Measurements from ENCODE around the gene ARID1B.
A peak's percentile ranks its signal among the peaks of the same experiment; 100 is the strongest.

Gene ARID1B

DNA sequence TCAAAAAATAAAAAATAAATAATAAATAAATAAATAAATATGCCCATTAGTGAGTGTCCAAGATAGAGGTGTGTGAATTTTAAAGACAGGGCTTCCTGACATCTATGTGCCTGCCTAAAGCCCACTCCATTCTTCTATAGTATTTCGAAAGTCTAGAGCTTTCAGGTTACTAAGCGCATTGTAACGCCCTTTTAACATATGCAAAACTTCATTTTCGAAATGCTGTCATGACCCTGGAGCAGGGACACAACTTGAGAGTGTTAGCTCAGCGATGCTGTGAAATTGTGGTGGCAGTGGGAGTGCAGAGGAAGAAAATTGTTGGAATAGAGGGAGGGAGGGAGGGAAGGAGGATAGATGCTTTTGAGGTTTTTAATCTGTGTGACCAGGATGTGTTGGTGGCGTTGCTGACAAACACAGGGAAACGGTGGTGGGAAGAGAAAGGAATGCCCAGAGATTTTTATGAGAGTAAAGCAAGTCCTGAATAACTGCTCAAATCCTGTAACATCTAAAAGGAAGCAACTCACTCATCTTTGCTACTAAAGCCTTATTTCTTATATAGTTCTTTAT lies 169.3 kb downstream of the ARID1B start:
- no peak for DNase-seq

- no peak for DNase-seq
Measured at GRCh38 chr6:156948277-156948676, 171.1 kb downstream of the ARID1B start.

DNA sequence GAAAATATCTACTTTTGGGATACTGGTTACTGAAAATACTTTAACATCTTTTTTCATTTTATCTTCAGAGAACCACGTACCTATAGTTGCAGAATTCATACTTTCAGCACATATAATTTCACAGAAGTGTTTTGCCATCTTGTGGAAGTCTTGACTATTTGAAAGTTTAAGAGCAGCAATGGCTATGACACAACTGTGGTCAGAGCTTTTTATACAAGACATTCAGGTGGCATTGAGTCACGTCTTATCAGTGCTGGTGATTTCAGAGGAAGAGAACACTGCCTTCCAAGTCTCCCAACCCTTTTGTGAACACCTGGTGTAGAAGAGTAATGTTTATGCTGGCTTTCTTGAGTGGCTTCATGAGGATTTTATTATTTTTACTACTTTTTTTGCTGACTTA lies 171.6 kb downstream of the ARID1B start:
- no peak for DNase-seq

- DNase-seq, result no peak
Measured at GRCh38 chr6:156949376-156949775, 172.2 kb downstream of the ARID1B start.

- no peak for DNase-seq
Measured at GRCh38 chr6:156950084-156950483, 172.9 kb downstream of the ARID1B start.

DNA sequence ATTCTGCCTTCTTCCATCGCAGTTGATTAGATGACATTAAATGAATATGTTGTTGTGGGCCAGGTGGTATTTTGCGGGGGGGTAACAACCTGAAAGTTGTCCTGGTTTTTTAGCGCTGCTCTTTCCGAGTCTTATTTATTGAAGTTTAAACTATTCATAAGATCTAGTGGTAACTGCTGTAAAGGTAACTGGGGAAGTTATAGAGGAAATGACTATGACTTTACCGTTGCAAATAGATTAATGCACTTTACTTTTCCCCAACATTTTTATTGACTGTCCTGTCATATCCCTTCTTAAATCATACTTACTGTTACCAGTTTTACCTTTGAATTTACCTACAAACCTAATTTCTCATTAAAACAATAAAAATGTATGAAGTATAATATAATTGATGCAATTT lies 173.4 kb downstream of the ARID1B start:
- no peak for DNase-seq

DNA sequence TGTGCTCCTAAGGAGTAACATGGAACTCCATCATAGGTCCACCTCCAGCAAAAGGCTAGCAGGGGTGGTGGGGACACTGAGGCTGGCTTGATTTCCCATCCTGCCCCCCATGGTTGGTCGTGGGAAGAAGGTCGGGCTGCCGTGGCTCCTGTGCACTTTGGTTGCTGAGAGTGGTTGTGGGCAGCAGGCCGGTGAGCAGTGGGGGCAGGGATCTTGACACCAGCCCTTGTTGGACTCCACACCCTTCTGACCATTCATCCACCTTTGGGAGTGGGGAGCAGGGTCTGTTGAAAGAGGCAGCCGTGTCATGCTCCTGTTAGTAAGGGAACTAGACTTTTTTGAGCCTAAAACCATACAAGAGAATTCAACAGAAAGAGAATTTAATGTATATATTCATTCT lies 175.2 kb downstream of the ARID1B start:
- DNase-seq, result no peak

GRCh38 chr6:156953127-156953478 lies 175.9 kb downstream of the ARID1B start:
- DNase-seq, result no peak

DNA sequence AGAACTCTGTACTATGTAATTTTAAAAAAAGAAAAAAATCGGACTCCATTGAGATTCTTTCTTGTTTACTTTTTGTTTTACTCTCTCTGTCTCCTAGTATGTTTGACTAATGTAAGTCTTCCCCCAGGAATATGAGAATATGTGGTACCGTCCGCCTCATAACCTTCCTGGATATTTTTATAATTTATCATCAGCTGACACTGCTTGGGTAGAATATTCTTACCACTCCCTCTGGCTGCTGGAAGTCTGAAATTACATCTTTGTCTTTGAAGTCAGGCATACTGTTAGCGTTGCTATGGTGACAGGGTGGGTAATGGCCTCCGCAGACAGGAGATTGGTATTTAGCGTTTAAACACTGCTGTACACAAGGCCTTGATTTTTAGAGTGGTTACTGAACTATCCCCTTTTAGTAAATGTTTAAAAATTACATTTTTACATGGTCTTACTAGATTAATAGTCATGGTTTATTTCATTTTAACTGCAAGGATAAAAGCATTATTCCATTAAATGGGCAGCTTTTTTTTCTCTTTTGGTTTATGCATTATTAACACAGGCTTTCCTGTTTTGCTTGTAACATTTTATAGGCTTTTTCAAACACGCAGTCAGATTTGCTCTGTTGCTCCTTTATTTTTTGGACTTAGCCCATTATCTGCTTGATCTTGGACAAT lies 176.4 kb downstream of the ARID1B start:
- DNase-seq, result peak; percentile 75

DNA sequence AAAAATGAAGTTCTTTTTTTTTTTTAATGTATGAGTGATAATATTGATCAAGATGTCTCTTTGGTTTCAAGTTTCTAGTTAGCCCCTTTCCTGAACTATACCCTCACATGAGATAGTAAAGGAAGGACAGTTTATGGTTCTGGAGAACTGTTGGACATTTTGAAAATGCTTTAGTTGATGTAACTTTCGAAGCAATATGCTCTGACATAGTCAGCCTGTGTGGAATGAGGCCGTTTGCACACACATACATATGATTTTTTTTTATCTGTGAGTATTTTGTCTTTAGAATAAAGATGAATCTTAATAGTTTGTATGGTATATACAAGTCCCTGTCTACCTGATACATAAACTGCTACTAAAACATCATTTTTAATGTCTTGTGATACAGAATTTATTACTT lies 177.0 kb downstream of the ARID1B start:
- DNase-seq, result no peak

DNA sequence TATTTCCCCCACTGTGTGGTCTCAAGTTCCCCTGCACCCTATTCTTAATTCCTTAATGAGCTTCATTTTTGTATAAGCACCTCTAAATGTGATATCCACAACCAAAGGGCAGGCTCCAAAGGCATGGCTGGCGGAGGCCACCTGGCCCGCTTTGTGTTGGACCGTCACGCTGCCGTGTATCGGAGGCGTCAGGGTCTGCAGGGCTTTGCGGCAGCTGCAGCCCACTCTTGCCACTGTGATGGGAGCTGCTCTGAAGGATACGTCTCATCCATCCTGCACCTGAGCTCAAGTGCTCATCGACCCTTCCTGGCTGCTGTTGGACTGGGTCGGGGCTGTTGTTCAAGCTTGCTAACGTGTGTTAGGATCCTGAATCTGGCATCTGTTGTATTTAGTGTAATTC lies 177.6 kb downstream of the ARID1B start:
- no peak for DNase-seq

DNA sequence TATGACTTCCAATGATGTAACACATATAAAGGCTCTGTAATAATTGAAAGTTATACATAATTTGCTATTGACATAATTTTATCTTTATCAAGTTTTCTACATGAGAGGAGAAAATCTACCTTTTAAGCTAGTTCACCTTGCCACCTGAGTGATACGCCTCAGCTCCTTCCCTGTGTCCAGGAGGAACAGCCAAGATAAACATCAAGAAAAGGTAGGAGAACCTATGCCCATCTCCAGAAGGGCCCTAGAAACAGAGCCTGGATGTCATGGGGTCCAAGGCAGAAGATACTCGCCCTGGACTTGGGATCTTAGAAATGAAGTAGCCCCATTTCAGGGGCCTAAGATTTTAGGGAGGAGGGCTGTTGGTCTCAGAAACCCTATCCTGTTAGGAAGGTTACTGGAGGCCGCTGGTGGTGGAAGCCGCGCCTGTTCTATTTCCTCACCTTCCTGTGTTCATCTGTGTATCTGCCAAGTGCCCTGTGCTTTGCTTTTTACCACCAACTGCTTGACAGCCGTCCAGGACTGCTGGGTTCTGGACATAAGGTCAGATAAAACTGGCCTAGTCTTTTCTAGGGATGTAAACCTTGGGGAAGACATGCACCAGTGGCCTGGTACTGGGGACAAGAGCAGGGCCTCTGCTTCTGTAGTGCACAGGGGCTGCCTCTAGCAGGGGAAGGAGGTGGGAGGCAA lies 178.5 kb downstream of the ARID1B start:
- DNase-seq, result no peak

DNA sequence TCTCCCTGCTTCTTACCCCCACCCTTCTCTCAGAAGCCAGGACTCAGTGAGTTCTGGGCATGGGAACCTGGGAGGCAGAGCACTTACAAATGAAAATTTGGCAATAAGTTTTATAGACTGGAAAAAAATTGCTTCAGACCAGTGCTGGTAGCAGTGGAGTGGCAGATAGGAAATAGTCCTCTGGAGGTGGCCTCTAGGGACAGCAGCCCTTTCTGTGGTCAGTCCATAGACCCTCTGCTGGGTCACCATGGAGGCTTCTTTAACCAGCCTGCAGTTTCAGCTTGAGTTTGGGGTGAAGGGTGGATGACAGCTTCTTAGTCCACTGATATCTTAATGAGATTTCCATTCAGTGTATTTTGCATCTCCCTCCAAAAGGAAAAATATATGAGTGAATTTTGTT lies 179.1 kb downstream of the ARID1B start:
- no peak for DNase-seq

DNA sequence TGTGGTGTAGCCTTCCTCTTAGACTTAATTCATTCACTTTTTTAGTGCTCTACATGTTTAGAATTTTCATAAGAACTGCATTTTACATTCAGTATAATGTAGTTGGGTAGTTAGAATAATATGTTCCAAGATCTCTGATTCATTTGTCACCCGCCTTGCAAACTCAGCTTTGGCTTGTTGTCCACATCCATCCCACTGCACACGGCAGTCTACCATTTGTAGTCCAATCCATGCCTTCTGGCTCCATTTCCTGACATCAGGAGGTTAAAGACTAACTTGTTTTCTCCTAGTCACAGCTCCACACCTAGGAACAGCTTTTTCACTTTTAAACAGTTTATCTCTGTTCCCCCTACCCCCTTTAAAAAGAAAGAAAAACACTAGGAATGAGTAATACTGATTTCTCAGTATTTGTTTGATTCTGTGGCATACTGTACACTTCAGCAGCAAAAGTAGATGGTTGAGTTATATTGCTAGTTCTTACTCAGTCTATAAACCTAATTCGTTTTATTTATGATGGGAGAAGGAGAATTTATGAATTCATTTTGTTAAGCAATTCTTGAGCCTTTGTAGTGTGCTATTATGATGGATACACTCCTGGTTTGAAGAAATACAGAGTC lies 180.9 kb downstream of the ARID1B start:
- DNase-seq, result no peak

GRCh38 chr6:156960525-156960924 lies 183.3 kb downstream of the ARID1B start:
- DNase-seq, result no peak

- no peak for DNase-seq
Measured at GRCh38 chr6:156961282-156961892, 184.2 kb downstream of the ARID1B start.

GRCh38 chr6:156963712-156964700 lies 186.8 kb downstream of the ARID1B start:
- DNase-seq, result peak; percentile 9

DNA sequence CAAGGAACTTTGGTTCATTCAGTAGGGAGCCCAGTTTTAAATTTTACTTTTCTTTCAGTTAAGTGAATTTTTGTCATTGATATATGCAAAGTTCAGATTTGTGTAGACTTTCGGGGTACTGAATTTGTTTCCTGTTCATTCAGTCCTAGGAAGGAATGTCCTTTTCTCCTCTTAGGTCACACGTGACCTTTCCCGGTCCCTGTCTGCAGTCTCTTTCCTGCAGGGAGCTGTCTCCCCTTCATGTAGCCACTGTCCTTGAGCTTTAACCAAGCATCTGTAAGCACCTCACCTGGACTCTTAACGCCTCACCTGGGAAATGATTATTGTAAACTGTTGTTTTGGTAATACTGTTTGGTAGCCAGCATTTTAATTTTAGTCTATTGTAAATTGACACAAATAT lies 190.7 kb downstream of the ARID1B start:
- no peak for DNase-seq

DNA sequence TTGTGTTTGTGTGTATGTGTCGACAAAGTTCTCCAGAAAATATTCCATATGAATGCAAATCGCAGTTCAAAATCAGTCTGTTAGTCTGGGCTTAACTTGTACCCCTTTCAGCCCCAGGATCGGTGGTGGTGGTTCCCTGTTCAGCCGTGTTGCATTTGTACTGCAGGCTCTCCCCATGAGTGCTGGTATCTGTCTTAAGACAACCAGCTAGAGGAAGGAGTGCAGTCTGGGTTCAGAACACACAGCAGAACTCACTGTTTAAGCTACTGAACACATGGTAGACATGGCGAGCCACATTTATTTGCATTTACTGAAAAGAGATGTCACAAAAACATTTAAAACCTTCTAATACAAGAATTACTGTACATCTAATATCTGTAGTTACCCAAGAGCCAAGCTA lies 192.1 kb downstream of the ARID1B start:
- DNase-seq, result no peak

- DNase-seq, result no peak
Measured at GRCh38 chr6:156970595-156971112, 193.5 kb downstream of the ARID1B start.

DNA sequence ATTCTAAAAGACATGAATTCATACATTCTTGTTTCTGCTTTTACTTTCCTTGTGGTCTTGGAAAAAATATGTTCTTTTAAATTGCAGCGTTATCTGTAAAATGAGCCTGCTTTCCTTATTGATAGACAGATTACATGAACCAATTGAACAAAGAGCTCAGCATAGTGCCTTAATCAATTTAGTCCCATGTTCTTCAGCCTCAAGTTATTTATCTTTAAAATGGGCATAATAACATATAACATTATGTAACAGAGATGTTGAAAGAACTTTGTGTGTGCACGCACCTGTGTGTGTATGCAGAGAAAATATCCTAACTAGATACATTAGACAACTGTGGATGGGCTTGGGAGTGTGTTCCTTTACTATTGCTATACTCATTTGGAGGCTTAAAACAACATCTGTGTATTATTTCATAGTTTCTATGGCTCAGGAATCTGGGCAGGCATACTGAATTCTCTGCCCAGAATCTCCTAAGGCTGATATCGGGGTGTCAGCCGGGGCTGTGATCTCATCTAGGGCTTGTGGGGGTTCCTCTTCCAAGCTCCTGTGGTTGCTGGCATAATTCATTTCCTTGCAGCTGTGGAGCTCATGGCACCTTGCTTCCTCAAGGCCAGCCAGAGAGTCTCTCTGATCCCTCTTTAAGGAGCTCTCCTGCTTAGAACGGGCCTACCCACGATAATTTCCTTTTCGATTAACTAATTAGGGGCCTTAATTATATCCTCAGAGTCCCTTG lies 194.1 kb downstream of the ARID1B start:
- DNase-seq, result no peak
